ENCODE data around the gene TSC22D2. TPM values are rescaled to one million over a fixed set of nuclear protein-coding genes. Genes with fewer than 3 reads are reported as not detected.

TSC22D2 gene
- total RNA-seq (2022; extraction: Qiagen RNA extraction), result 16.0 to 20.5 TPM (median 17.4 TPM) in 5 replicates

DNA sequence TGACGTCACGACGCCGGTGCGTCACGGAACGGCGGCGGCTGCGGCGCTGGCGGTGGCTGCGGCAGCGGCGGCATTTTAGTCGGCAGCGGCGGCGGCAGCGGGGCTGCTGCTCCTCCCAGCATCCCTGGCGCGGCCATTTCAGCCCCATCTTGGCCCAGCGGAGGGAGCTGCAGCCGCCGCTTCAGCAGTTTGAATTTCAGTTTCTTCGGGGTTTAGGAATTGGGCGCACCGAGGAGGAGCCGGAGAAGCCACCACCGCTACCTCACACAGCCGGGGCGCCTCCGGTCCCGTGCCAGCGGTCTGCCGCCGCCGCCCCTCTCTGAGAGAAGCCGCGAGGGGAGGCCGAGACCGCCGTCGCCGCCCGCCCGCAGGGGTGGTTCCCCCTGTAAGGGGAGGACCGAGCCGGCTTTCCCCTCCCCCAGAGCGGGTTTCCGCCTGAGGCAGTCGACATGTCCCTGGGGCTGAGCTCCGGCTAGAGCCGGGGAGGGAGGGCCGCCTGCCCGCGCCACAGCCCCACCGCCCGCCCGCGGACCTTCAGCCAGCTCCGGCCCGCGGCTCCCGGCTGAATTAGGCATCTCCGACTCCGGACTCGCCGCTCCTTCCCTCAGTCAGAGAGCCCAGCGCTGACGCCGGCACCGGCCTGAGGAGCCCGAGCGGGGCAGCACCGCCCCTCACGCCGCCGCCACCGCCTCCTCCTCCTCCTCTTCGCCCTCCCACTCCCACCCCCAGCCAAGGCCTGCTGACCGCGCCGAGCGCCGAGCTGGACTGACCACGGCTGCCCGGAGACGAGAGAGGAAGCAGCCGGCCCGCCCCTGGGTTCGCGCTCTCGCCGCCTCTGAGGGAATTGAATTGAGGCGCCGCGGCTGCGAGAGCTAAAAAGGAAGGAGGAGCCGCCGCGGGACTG, at the start of gene TSC22D2:
Gene TSC22D2, plus strand, starts transcription at position 78 of the 904 bp plus-strand sequence. CDS start 1,053 bp downstream, outside the sequence.

Other genes with a start within 250 kb of the TSC22D2 start
- 49.5 to 107 TPM (median 96.4 TPM) in 5 replicates for gene SERP1, start 138.2 kb downstream of the TSC22D2 start, total RNA-seq (2022; extraction: Qiagen RNA extraction)
- 67.9 to 82.3 TPM (median 70.7 TPM) in 5 replicates for gene EIF2A, start 138.5 kb downstream of the TSC22D2 start, total RNA-seq (2022; extraction: Qiagen RNA extraction)
- 97.3 to 108 TPM (median 103 TPM) in 5 replicates for gene SELENOT, start 195.0 kb downstream of the TSC22D2 start, total RNA-seq (2022; extraction: Qiagen RNA extraction)